Measurements from ENCODE around the gene ME3. TPM values are rescaled to one million over a fixed set of nuclear protein-coding genes. Genes with fewer than 3 reads are reported as not detected.

The ME3 gene
- total RNA-seq, 4 donors from 2014 or later: 15.9 to 94.9 (median 51.3) TPM

- Histone ChIP-seq H3K27me3 (no peaks in the 10 kb centered on the region), H3K4me3 (no peak overlapping the region), H3K4me1 (peaks cover 0 to 15% (median 0%) of the 10 kb centered on the region in 4 donors), H3K27ac (peak overlapping the region in 1 of 4 donors; percentile 14), H3K36me3 (no peaks in the 10 kb centered on the region), H3K9me3 (no peaks in the 10 kb centered on the region)
- no peak for TF ChIP-seq POLR2A (IDR thresholded peaks at IDR 0.05)
- no peak for TF ChIP-seq CTCF (IDR thresholded peaks at IDR 0.05)
- DNase-seq: no peak
Observed at GRCh38 chr11:86670181-86670580, 2.2 kb downstream of the ME3 start.

- Histone ChIP-seq H3K4me1 (peaks cover 0 to 15% (median 0%) of the 10 kb centered on the region in 4 donors), H3K27ac (no peak overlapping the region)
Observed at GRCh38 chr11:86669424-86669823, 3.0 kb downstream of the ME3 start.

GRCh38 chr11:86668929-86669328, 3.5 kb downstream of the ME3 start:
- peaks cover 0 to 15% (median 0%) of the 10 kb centered on the region in 4 donors for H3K4me1 ChIP-seq

More at GRCh38 chr11:86669424-86669823, 3.0 kb downstream of the ME3 start:
- no peaks in the 10 kb centered on the region for H3K9me3 ChIP-seq
- no peaks in the 10 kb centered on the region for H3K27me3 ChIP-seq
- H3K36me3 ChIP-seq: no peaks in the 10 kb centered on the region
- TF ChIP-seq POLR2A (IDR thresholded peaks at IDR 0.05): no peak
- TF ChIP-seq CTCF (IDR thresholded peaks at IDR 0.05): no peak
- no peak overlapping the region for H3K4me3 ChIP-seq
- no peak for DNase-seq

GRCh38 chr11:86666193-86666592, 6.2 kb downstream of the ME3 start:
- TF ChIP-seq POLR2A (IDR thresholded peaks at IDR 0.05) (no peak), CTCF (IDR thresholded peaks at IDR 0.05) (no peak)
- Histone ChIP-seq H3K36me3 (no peaks in the 10 kb centered on the region), H3K27ac (no peak overlapping the region), H3K27me3 (no peaks in the 10 kb centered on the region), H3K9me3 (no peaks in the 10 kb centered on the region), H3K4me3 (no peak overlapping the region), H3K4me1 (peaks cover 0 to 15% (median 0%) of the 10 kb centered on the region in 4 donors)
- no peak for DNase-seq

More at GRCh38 chr11:86668929-86669328, 3.5 kb downstream of the ME3 start:
- Histone ChIP-seq H3K4me3 (no peak overlapping the region), H3K9me3 (no peaks in the 10 kb centered on the region), H3K36me3 (no peaks in the 10 kb centered on the region), H3K27ac (no peak overlapping the region), H3K27me3 (no peaks in the 10 kb centered on the region)
- DNase-seq: no peak
- TF ChIP-seq POLR2A (IDR thresholded peaks at IDR 0.05): no peak
- TF ChIP-seq CTCF (IDR thresholded peaks at IDR 0.05): no peak

- Histone ChIP-seq H3K4me1 (peaks cover 0 to 3% (median 0%) of the 10 kb centered on the region in 4 donors), H3K27ac (no peak overlapping the region)
Observed at GRCh38 chr11:86664930-86665329, 7.5 kb downstream of the ME3 start.

More at GRCh38 chr11:86664930-86665329, 7.5 kb downstream of the ME3 start:
- H3K4me3 ChIP-seq: no peak overlapping the region
- no peak for DNase-seq
- no peaks in the 10 kb centered on the region for H3K27me3 ChIP-seq
- TF ChIP-seq CTCF (IDR thresholded peaks at IDR 0.05) (no peak), POLR2A (IDR thresholded peaks at IDR 0.05) (no peak)
- H3K9me3 ChIP-seq: no peaks in the 10 kb centered on the region
- H3K36me3 ChIP-seq: no peaks in the 10 kb centered on the region

Data from Peyer's patch (tissue), 4 donors.